Heart left ventricle (tissue), 16 donors: ENCODE results near the gene SLC6A13. TPM values are rescaled to one million over a fixed set of nuclear protein-coding genes. Genes with fewer than 3 reads are reported as not detected.

Experiments used
- ATAC-seq, 4 donors: fragments of 200-7000 bp; cut with Tn5 transposase; one replicate each; pipeline ENCODE4 v1.9.1; 2020 to 2022; ENCODE audit warnings: moderate library complexity in 4 of 4, mild to moderate bottlenecking in 3 of 4, moderate number of reproducible peaks in 1 of 4
- DNase-seq, 5 donors: peaks; one replicate each; pipeline ENCODE4 v3.0.0-alpha.2; 2020
- H3K27ac ChIP-seq, 12 donors: fragments of 200-600 bp; sonication (generic) in 4 of 12; one replicate each; pipeline versions ENCODE4 v1.5.0 to v1.8.0; 2016 to 2022; ENCODE audit warnings: mild to moderate bottlenecking in 2 of 12
- H3K27me3 ChIP-seq, 9 donors: fragments of 200-600 bp; sonication (generic) in 2 of 9; one replicate each; pipeline versions ENCODE4 v1.5.1 to v1.8.0; 2016 to 2022; ENCODE audit warnings: mild to moderate bottlenecking in 3 of 9
- H3K36me3 ChIP-seq, 9 donors: fragments of 200-600 bp; sonication (generic) in 2 of 9; one replicate each; pipeline versions ENCODE4 v1.5.0 to v1.8.0; 2018 to 2022; ENCODE audit warnings: mild to moderate bottlenecking in 2 of 9
- H3K4me1 ChIP-seq, 12 donors: fragments of 200-600 bp; sonication (generic) in 4 of 12; one replicate each; pipeline versions ENCODE4 v1.5.0 to v1.8.0; 2016 to 2022; ENCODE audit warnings: mild to moderate bottlenecking in 3 of 12
- H3K4me3 ChIP-seq, 12 donors: fragments of 200-600 bp; sonication (generic) in 4 of 12; one replicate each; pipeline versions ENCODE4 v1.5.0 to v1.8.0; 2017 to 2022; ENCODE audit warnings: mild to moderate bottlenecking in 9 of 12, moderate library complexity in 4 of 12
- H3K9me3 ChIP-seq, 12 donors: fragments of 200-600 bp; sonication (generic) in 4 of 12; one replicate each; pipeline versions ENCODE4 v1.5.0 to v1.8.0; 2016 to 2022; ENCODE audit warnings: mild to moderate bottlenecking in 1 of 12
- POLR2A ChIP-seq, 2 donors: fragments of 450-650 bp; IDR thresholded peaks; one replicate each; pipeline ENCODE4 v1.6.1; 2017; ENCODE audit warnings: antibody characterized with exemption in 2 of 2, mild to moderate bottlenecking in 2 of 2, moderate library complexity in 2 of 2
- WGBS, 4 donors: extraction: QIAGEN DNeasy Blood & Tissue Kit in 2 of 4; methylation state at CpG; one replicate each; pipeline versions ENCODE4 v1.1.5 to v1.1.7; 2013 to 2018; 5-methylcytosine and 5-hydroxymethylcytosine counted together
- intact Hi-C, 10 donors: fragments of 100-400 bp; cut with DNase I; formaldehyde crosslinking; loops; one replicate each; pipeline versions ENCODE4 v1.11.1 to v1.14.2; 2022
- polyA plus RNA-seq, 2 donors: library from polyadenylated mRNA; stranded (reverse); fragments of 200-250 nt; gene quantifications; one replicate each; pipeline ENCODE4 v1.2.3, GENCODE V29; 2013
- total RNA-seq, 9 donors: library from RNA; depleted of rRNA in 2 of 9; stranded (reverse); fragments of >200 nt in 2 of 9; fragmentation: NEBNext Ultra II Directional in 3 of 9; extraction: Animal tissue kit (Norgen Biotek cat#: 25700) in 3 of 9; gene quantifications; one replicate each; pipeline versions ENCODE4 v1.1.0 to v1.2.4, GENCODE V29; 2016 to 2023
- TF ChIP-seq, protein P1 (sequence below), 12 donors: fragments of 200-600 bp; sonication (generic) in 4 of 12; IDR thresholded peaks; one replicate each; pipeline versions ENCODE4 v1.5.0 to v1.8.0; 2018 to 2022; ENCODE audit warnings: antibody characterized with exemption in 12 of 12, mild to moderate bottlenecking in 5 of 12
- donor health status: ischemic (EF 13 %, LVEDD 7.1; RV severe dilation, severe dysfunction).
- donor health status: healthy with polysubstance abuse.
- donor health status: DM: no; HTN: yes; CAD: no.
- donor health status: DM: no; HTN: no; CAD: no.
- donor health status: ischemic (EF 25% LVEDD 6.9; RV normal size, moderate dysfunction).
- donor health status: ischemic (EF 25% LVEDD 5.7; RV mildly dilated, moderate dysfunction).
- donor health status: healthy.
- donor health status: DM: yes; HTN: yes; CAD: no.
- donor health status: ischemic (EF 35%, LVEDD 5.7; RV mildly dilated, moderate dysfunction).
- donor health status: nonischemic (EF 11% LVEDD 7.7; RV severe dilation, severe dysfunction).
- donor health status: DM: yes; HTN: yes; CAD: no.
- donor health status: PGD.
- donor health status: ischemic (EF 29% LVEDD 5.4; RV normal size, mild dysfunction).
- donor health status: nonischemic (EF 23%, LVEDD 6.1; RV moderate dilation, normal function).

SLC6A13 gene
- total and polyA plus RNA-seq, 11 donors: 0.79 to 4.6 (median 2.6) TPM

DNA sequence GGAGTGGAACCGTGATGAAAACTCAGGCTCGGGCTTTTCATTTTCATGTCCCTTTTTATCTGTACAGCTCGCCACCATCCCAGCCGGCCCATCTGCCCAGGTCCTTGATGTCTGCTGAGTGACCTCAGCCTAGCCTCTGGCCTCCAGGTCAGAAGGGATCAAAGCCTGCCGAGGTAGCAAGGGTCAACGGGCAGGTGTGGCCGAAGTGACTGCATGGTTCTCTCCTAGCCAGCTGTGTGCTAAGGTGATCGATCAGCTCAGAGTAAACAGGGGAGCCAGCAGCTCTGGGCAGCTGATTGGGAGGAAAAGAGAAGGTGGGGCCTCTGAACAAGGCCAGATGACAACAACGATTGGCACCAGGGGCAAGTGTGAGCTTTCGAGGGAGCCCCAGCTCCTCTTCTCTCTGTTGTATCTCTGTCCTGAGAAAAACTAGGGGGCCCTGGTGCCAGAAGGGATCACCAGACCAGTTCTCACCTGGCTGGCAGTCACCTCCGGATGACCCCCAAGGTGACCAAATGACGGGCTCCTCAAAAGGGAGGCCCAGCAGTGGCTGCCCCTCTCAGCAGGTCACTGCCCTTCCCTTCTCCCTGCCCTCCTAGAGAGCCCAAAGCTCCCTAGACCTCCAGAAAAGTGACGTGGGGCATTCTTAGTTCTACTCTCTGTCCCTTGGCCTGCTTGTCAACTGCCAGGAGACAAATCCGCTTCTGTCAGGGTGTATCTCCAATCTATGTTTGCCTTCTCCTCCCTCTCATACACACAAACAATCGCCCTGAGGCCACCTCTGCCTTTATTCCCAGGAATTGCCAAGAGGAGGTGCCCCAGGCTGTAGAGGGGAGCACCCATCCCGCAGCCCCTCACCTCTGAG, 52.1 kb downstream of the SLC6A13 start:
- intact Hi-C loops: no loop called here
- ATAC-seq (no peak), DNase-seq (peak in 1 of 5 donors; percentile 17)
- no peak for TF ChIP-seq POLR2A (IDR thresholded peaks at IDR 0.05)
- TF ChIP-seq, protein P1, sequence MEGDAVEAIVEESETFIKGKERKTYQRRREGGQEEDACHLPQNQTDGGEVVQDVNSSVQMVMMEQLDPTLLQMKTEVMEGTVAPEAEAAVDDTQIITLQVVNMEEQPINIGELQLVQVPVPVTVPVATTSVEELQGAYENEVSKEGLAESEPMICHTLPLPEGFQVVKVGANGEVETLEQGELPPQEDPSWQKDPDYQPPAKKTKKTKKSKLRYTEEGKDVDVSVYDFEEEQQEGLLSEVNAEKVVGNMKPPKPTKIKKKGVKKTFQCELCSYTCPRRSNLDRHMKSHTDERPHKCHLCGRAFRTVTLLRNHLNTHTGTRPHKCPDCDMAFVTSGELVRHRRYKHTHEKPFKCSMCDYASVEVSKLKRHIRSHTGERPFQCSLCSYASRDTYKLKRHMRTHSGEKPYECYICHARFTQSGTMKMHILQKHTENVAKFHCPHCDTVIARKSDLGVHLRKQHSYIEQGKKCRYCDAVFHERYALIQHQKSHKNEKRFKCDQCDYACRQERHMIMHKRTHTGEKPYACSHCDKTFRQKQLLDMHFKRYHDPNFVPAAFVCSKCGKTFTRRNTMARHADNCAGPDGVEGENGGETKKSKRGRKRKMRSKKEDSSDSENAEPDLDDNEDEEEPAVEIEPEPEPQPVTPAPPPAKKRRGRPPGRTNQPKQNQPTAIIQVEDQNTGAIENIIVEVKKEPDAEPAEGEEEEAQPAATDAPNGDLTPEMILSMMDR (IDR thresholded peaks at IDR 0.05): no peak
- Histone ChIP-seq H3K27ac (no peak overlapping the region), H3K9me3 (no peaks in the 10 kb centered on the region), H3K4me1 (peaks cover 0 to 22% (median 0%) of the 10 kb centered on the region in 12 donors), H3K4me3 (no peak overlapping the region), H3K27me3 (peaks cover 0 to 13% (median 0%) of the 10 kb centered on the region in 9 donors), H3K36me3 (no peaks in the 10 kb centered on the region)
- WGBS, 4 donors: 70 to 85% (median 81%) methylated on average over 10 to 16 of the region's 16 CpGs

DNA sequence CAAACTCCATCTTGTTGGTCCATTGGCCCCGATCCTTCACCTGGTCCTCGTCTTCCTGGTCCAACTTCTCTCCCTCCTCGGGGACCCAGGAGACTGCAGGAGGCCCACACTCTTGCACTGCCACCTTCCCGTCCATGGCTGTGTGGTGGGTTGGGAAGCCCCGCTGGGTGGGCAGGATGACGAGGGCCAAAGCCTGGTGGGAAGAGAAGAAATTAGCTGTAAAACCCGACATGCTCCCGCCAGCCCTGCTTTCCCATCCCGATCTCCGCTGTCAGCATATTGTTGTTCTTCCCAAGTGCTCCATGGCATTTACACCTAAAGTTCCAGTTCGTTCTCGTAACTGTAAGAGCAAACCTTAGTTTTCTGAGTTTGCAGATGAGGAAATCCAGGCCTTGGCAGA, 52.8 kb downstream of the SLC6A13 start:
- H3K9me3 ChIP-seq: no peaks in the 10 kb centered on the region
- intact Hi-C loops: no loop called here
- no peaks in the 10 kb centered on the region for H3K36me3 ChIP-seq
- DNase-seq (peak in 1 of 5 donors; percentile 30), ATAC-seq (no peak)
- H3K4me3 ChIP-seq: no peak overlapping the region
- TF ChIP-seq, protein P1 (IDR thresholded peaks at IDR 0.05): no peak
- TF ChIP-seq POLR2A (IDR thresholded peaks at IDR 0.05): no peak
- H3K27ac ChIP-seq: no peak overlapping the region
- H3K27me3 ChIP-seq: peaks cover 0 to 13% (median 0%) of the 10 kb centered on the region in 9 donors
- H3K4me1 ChIP-seq: peaks cover 0 to 22% (median 0%) of the 10 kb centered on the region in 12 donors
- WGBS, 4 donors: 90 to 96% (median 93%) methylated on average over 12 of the region's 12 CpGs

- TF ChIP-seq POLR2A (IDR thresholded peaks at IDR 0.05): no peak
- TF ChIP-seq, protein P1 (IDR thresholded peaks at IDR 0.05): no peak
- Histone ChIP-seq H3K27me3 (peaks cover 0 to 13% (median 0%) of the 10 kb centered on the region in 9 donors), H3K4me1 (peaks cover 0 to 22% (median under 1%) of the 10 kb centered on the region in 12 donors)
Observed at GRCh38 chr12:209246-209645, 53.4 kb downstream of the SLC6A13 start.

GRCh38 chr12:208813-209212, 53.8 kb downstream of the SLC6A13 start:
- 66 to 73% (median 70%) methylated on average over 4 of the region's 4 CpGs for WGBS, 4 donors
- H3K9me3 ChIP-seq: no peaks in the 10 kb centered on the region
- H3K36me3 ChIP-seq: no peaks in the 10 kb centered on the region
- DNase-seq (peak in 1 of 5 donors; percentile 27), ATAC-seq (no peak)
- H3K27ac ChIP-seq: no peak overlapping the region
- H3K4me3 ChIP-seq: no peak overlapping the region
- H3K27me3 ChIP-seq: peaks cover 0 to 13% (median 3%) of the 10 kb centered on the region in 9 donors
- H3K4me1 ChIP-seq: peaks cover 0 to 27% (median 5%) of the 10 kb centered on the region in 12 donors
- TF ChIP-seq, protein P1 (IDR thresholded peaks at IDR 0.05): no peak
- no peak for TF ChIP-seq POLR2A (IDR thresholded peaks at IDR 0.05)
- intact Hi-C loops: no loop called here

More at GRCh38 chr12:209246-209645, 53.4 kb downstream of the SLC6A13 start:
- Histone ChIP-seq H3K27ac (no peak overlapping the region), H3K9me3 (no peaks in the 10 kb centered on the region), H3K4me3 (no peak overlapping the region), H3K36me3 (no peaks in the 10 kb centered on the region)
- DNase-seq: no peak
- 80 to 87% (median 85%) methylated on average over 14 to 15 of the region's 15 CpGs for WGBS, 4 donors
- ATAC-seq: no peak
- intact Hi-C loops: no loop called here
